Measurements from ENCODE around the gene FXYD6. TPM values are rescaled to one million over a fixed set of nuclear protein-coding genes. Genes with fewer than 3 reads are reported as not detected.

Gene FXYD6
- total RNA-seq, 1 donor from 2014 or later = 57.1 TPM

- Mint-ChIP-seq H3K4me1 (ENCODE audit: low read depth, unreplicated experiment) (peaks cover 11% of the 10 kb centered on the region), H3K4me3 (ENCODE audit: unreplicated experiment) (no peak overlapping the region), H3K9me3 (ENCODE audit: unreplicated experiment) (peaks cover 2% of the 10 kb centered on the region), H3K27ac (ENCODE audit: unreplicated experiment) (no peak overlapping the region), H3K27me3 (ENCODE audit: unreplicated experiment) (peaks cover 18% of the 10 kb centered on the region), H3K36me3 (ENCODE audit: unreplicated experiment) (peaks cover 9% of the 10 kb centered on the region)
- no peak for DNase-seq
- TF ChIP-seq CTCF (IDR thresholded peaks at IDR 0.05; ENCODE audit: partially characterized antibody, unreplicated experiment) = no peak
Observed at GRCh38 chr11:117878939-117879475, 2.5 kb upstream of the FXYD6 start.

- Mint-ChIP-seq H3K36me3 (ENCODE audit: unreplicated experiment) (peaks cover 9% of the 10 kb centered on the region), H3K4me3 (ENCODE audit: unreplicated experiment) (no peak overlapping the region), H3K4me1 (ENCODE audit: low read depth, unreplicated experiment) (peaks cover 11% of the 10 kb centered on the region), H3K27ac (ENCODE audit: unreplicated experiment) (no peak overlapping the region), H3K9me3 (ENCODE audit: unreplicated experiment) (peaks cover 2% of the 10 kb centered on the region), H3K27me3 (ENCODE audit: unreplicated experiment) (peaks cover 18% of the 10 kb centered on the region)
- no peak for TF ChIP-seq CTCF (IDR thresholded peaks at IDR 0.05; ENCODE audit: partially characterized antibody, unreplicated experiment)
- no peak for DNase-seq
Observed at GRCh38 chr11:117878314-117878938, 2.0 kb upstream of the FXYD6 start.

- H3K27me3 Mint-ChIP-seq (ENCODE audit: unreplicated experiment) = peaks cover 18% of the 10 kb centered on the region
- H3K4me3 Mint-ChIP-seq (ENCODE audit: unreplicated experiment) = peak overlapping the region; percentile 91
- TF ChIP-seq CTCF (IDR thresholded peaks at IDR 0.05; ENCODE audit: partially characterized antibody, unreplicated experiment) = no peak
Observed at GRCh38 chr11:117877120-117877784, 794 bp upstream of the FXYD6 start.

GRCh38 chr11:117876059-117876340 is 458 bp downstream of the FXYD6 start:
- DNase-seq = no peak
- H3K9me3 Mint-ChIP-seq (ENCODE audit: unreplicated experiment) = peaks cover 2% of the 10 kb centered on the region
- peak overlapping the region; percentile 94 for H3K4me3 Mint-ChIP-seq (ENCODE audit: unreplicated experiment)
- peak overlapping the region; percentile 78 for H3K27ac Mint-ChIP-seq (ENCODE audit: unreplicated experiment)
- peaks cover 20% of the 10 kb centered on the region for H3K27me3 Mint-ChIP-seq (ENCODE audit: unreplicated experiment)
- TF ChIP-seq CTCF (IDR thresholded peaks at IDR 0.05; ENCODE audit: partially characterized antibody, unreplicated experiment) = no peak
- peaks cover 13% of the 10 kb centered on the region for H3K4me1 Mint-ChIP-seq (ENCODE audit: low read depth, unreplicated experiment)
- H3K36me3 Mint-ChIP-seq (ENCODE audit: unreplicated experiment) = peaks cover 5% of the 10 kb centered on the region

More at GRCh38 chr11:117877120-117877784, 794 bp upstream of the FXYD6 start:
- Mint-ChIP-seq H3K4me1 (ENCODE audit: low read depth, unreplicated experiment) (peaks cover 13% of the 10 kb centered on the region), H3K9me3 (ENCODE audit: unreplicated experiment) (peaks cover 2% of the 10 kb centered on the region), H3K36me3 (ENCODE audit: unreplicated experiment) (peaks cover 9% of the 10 kb centered on the region), H3K27ac (ENCODE audit: unreplicated experiment) (peak overlapping the region; percentile 60)
- no peak for DNase-seq

All from glutamatergic neuron (in vitro differentiated cells).